Endothelial cell (in vitro differentiated cells): ENCODE data around the gene CKS1B. TPM values are rescaled to one million over a fixed set of nuclear protein-coding genes. Genes with fewer than 3 reads are reported as not detected.

Experiments
- DNase-seq: peaks from one replicate; pipeline ENCODE4 v3.0.0; 2021; ENCODE audit warnings: low spot score
- H3K27ac Mint-ChIP-seq: one replicate; pipeline ENCODE4 v1.8.0; 2021; ENCODE audit warnings: mixed read lengths, inconsistent platforms; ENCODE audit not compliant: unreplicated experiment
- H3K27me3 Mint-ChIP-seq: one replicate; pipeline ENCODE4 v1.8.0; 2021; ENCODE audit warnings: mild to moderate bottlenecking, moderate library complexity, mixed read lengths, inconsistent platforms; ENCODE audit not compliant: unreplicated experiment
- H3K36me3 Mint-ChIP-seq: one replicate; pipeline ENCODE4 v1.8.0; 2021; ENCODE audit warnings: mild to moderate bottlenecking, low read depth, mixed read lengths, inconsistent platforms; ENCODE audit not compliant: unreplicated experiment
- H3K4me1 Mint-ChIP-seq: one replicate; pipeline ENCODE4 v1.8.0; 2021; ENCODE audit warnings: mild to moderate bottlenecking, mixed read lengths, inconsistent platforms; ENCODE audit not compliant: unreplicated experiment
- H3K4me3 Mint-ChIP-seq: one replicate; pipeline ENCODE4 v1.8.0; 2021; ENCODE audit warnings: mild to moderate bottlenecking, mixed read lengths, inconsistent platforms; ENCODE audit not compliant: unreplicated experiment
- H3K9me3 Mint-ChIP-seq: one replicate; pipeline ENCODE4 v1.8.0; 2021; ENCODE audit warnings: mixed read lengths, inconsistent platforms; ENCODE audit not compliant: unreplicated experiment
- CTCF ChIP-seq: fragments of 200-600 bp; sonication (generic); IDR thresholded peaks from one replicate; pipeline ENCODE4 v1.5.0; 2021; ENCODE audit warnings: antibody characterized with exemption; ENCODE audit not compliant: unreplicated experiment
- total RNA-seq: library from RNA; stranded (reverse); fragmentation: NEBNext Ultra II Directional; extraction: Animal tissue kit (Norgen Biotek cat#: 25700); gene quantifications from one replicate; pipeline ENCODE4 v1.2.1, GENCODE V29; 2021; ENCODE audit not compliant: unreplicated experiment

The CKS1B gene
- total RNA-seq, 1 donor from 2014 or later = 48.3 TPM

DNA sequence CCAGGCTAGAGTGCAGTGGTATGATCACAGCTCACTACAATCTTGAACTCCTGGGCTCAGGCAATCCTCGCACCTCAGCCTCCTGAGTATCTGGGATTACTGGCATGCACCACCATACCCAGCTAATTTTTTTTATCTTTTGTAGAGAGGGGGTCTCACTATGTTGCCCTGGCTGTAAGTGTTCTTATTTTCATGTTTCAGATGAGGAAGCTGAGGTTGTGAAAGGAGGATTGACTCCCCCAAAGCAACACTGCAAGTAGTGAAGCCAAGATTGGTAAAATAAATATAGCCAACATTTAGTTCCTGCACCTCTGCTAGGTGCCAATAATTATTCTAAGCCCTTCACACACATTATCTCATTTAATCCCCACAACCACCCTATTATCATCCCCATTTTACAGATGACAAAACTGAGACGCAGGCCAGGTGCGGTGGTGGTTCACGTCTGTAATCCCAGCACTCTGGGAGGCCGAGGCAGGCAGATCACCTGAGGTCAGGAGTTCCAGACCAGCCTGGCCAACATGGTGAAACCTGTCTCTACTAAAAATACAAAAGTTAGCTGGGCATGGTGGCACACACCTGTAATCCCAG, 40.0 kb upstream of the CKS1B start:
- no peak for DNase-seq
- Mint-ChIP-seq H3K36me3 (no peaks in the 10 kb centered on the region), H3K27ac (no peak overlapping the region), H3K9me3 (no peaks in the 10 kb centered on the region), H3K4me3 (peak overlapping the region; percentile 65), H3K27me3 (peaks cover 14% of the 10 kb centered on the region), H3K4me1 (peaks cover 22% of the 10 kb centered on the region)
- TF ChIP-seq CTCF = no peak

- TF ChIP-seq CTCF = no peak
- H3K27me3 Mint-ChIP-seq = peaks cover 14% of the 10 kb centered on the region
- H3K27ac Mint-ChIP-seq = peak overlapping the region; percentile 99
- H3K9me3 Mint-ChIP-seq = no peaks in the 10 kb centered on the region
- peak overlapping the region; percentile 93 for H3K4me3 Mint-ChIP-seq
- H3K36me3 Mint-ChIP-seq = no peaks in the 10 kb centered on the region
- no peak for DNase-seq
- peaks cover 29% of the 10 kb centered on the region for H3K4me1 Mint-ChIP-seq
These were observed 38.5 kb upstream of the CKS1B start for GRCh38 chr1:154935749-154936554.

GRCh38 chr1:154936555-154937084, 37.9 kb upstream of the CKS1B start, which contains the start of gene PMVK:
PMVK (minus strand) TSS chr1:154936719; CDS start chr1:154936685, 34 bp downstream.
- Mint-ChIP-seq H3K36me3 (no peaks in the 10 kb centered on the region), H3K9me3 (no peaks in the 10 kb centered on the region), H3K27me3 (peaks cover 14% of the 10 kb centered on the region), H3K4me1 (peaks cover 35% of the 10 kb centered on the region), H3K27ac (peak within 1 kb of the TSS; percentile 99), H3K4me3 (peak within 1 kb of the TSS; percentile 93)
- DNase-seq = peak; percentile 86
- no peak for TF ChIP-seq CTCF

GRCh38 chr1:154937085-154937987, 37.1 kb upstream of the CKS1B start:
- Mint-ChIP-seq H3K36me3 (no peaks in the 10 kb centered on the region), H3K27me3 (peaks cover 17% of the 10 kb centered on the region), H3K9me3 (no peaks in the 10 kb centered on the region), H3K4me1 (peaks cover 37% of the 10 kb centered on the region), H3K27ac (peak overlapping the region; percentile 99), H3K4me3 (peak overlapping the region; percentile 93)
- TF ChIP-seq CTCF = no peak
- peak; percentile 81 for DNase-seq
